Stimulated activated CD4-positive, alpha-beta T cell treated with anti-CD3 and anti-CD28 coated beads, Interleukin-15, amount 100 ng/mL, for 1 hour (primary cell): ENCODE measurements around the gene ZNF540.
"Not testable (repeated sequence)": the region's sequence is repeated elsewhere in the genome, so short reads cannot be mapped to it uniquely, and the experiment has no call there.

Source experiments
- DNase-seq, 2 donors: peaks; one replicate each; pipeline ENCODE4 v3.0.0-alpha.2; 2020; ENCODE audit warnings: low read depth in 1 of 2, low spot score in 1 of 2

The ZNF540 gene

DNA sequence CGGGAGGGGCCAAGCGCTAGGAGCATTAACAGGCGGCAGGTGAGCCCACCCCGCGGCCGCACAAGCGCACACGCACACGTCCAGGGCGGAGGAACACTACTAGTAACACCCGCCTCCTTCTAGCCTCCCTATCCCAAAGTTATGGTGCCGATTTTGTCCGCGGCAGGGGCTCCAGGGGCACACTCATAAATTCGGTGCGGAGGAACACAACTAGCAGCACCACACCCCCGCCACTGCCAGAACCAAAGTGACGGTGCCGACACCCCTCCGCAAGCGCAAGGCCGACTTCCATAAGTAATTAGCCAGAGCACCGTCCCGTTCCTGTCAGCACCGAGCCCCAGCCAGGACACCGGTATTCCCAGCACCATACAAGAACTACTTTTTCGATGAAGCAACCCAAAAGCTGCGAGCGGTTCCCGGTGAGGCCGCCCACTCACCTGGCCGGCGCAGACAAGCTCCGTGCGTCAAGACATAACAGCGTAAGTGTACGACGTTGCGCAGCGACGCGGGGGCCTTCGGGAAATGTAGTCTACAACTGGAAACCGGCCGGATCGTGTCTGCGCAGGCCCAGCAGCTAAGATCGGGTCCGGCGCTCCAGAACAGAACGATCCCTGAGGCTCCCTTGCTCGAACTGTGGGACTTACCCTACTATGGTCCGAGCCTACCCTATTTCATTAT, at the start of gene ZNF540, which contains the start of gene ZNF571:
Gene ZNF540, plus strand, starts transcription at position 573 of the 678 bp plus-strand sequence. CDS start 3,572 bp downstream, outside the sequence.
Gene ZNF571, minus strand, starts transcription at position 489 of the 678 bp plus-strand sequence. CDS start 8,116 bp downstream, outside the sequence.
- DNase-seq = peak; percentile 79 to 85

DNA sequence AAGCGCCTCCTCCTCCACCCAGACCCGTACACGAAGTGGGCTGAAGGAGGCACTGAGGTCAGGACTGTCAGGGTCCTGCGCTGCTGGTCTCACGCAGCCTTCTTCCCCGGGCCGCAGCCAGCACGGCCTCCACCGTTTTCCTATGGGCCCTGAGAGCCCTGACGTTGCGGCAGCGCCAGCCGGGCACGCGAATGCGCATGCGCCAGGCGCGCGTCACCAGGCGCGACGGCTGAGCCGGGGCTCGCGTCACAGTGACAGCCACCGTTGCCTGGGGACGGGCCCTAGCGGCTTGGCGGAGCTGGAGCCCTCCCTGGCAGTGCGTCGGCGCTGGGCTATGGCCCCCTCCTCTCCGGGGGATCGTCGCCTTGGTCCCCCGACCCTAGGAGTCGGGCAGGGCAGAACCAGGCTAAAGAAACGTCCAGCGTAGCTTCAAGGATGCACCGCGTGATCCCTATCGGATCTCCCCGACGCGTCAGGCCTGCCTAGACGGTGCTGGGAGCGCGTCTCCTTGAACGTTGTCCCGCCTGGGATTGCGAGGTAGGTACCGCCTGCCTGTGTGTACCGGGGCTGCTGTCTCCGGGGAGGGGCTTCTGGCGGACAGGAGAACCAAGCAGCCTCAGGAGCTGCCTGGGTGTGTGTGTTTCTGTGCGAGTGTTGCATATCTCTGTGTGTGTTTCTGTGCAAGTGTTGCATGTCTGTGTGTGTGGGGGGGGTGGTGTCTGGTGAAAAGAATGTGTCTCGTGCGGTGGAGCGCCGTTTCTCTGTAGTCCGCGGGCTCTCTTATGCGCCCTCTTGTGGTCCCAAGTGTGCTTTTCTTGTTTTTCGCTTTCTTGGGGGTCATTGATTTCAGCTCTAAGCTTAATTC, 43.3 kb upstream of the ZNF540 start:
- peak in 1 of 2 donors; percentile 31 for DNase-seq

DNA sequence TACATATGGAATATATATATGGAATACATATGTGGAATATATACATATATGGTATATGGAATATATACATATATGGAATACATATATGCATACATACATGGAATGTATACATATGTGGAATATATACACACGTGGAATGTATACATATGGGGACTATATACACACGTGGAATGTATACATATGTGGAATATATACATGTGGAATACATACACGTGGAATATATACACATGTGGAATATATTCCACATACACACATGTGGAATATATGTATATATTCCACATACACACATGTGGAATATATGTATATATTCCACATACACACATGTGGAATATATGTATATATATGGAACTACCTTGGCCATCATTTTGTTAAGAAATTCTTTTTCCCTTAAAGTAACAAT, 31.2 kb upstream of the ZNF540 start:
- no peak for DNase-seq

DNA sequence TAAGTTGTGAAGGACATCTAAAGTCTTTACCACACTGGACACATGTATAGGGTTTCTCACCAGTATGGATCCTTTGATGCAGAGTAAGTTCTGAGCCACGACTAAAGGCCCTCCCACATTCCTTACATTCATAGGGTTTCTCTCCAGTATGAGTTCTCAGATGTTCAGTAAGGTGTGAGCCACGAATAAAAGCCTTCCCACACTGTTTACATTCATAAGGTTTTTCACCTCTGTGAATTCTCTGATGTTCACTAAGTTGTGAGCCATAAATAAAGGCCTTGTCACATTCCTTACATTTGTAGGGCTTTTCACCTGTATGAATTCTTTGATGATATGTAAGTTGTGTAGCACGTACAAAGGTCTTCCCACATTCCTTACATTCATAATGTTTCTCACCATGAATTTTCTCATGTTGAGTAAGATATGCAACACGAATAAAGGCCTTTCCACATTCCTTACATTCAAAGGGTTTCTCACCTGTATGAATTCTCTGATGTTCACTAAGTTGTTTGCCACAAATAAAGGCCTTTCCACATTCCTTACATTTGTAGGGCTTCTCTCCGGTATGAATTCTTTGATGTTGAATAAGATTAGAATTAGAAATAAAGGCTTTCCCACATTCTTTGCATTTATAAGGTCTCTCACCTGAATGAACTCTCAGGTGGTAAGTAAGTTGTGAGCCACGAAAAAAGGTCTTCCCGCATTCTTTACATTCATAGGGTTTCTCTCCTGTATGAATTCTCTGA, 29.9 kb upstream of the ZNF540 start:
- no peak for DNase-seq

DNA sequence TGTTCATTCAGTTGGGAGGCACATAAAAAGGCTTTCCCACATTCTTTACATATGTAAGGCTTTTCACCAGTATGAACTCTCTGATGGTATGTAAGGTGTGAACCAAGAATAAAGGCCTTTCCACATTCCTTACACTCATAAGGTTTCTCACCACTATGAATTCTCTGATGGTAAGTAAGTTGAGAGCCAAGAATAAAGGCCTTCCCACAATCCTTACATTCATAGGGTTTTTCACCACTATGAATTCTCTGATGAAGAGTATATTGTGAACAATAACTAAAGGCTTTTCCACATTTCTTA, 29.4 kb upstream of the ZNF540 start:
- no peak for DNase-seq

DNA sequence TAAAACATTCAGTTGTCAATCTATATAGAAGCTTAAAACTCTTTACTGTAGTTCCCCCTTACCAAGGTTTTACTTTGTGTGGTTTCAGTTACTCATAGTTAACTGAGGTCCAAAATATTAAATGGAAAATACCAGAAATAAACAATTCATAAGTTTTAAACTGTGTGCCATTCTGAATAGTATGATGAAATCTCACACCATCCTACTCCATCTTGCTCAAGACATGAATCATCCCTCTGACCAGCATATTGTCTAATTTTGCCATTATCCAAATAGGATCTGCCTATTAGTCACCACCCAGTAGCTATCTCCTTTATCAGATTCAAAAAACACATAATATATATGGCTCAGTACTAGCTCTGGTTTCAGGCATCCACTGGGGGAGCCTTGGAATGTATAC, 22.5 kb upstream of the ZNF540 start:
- no peak for DNase-seq

DNA sequence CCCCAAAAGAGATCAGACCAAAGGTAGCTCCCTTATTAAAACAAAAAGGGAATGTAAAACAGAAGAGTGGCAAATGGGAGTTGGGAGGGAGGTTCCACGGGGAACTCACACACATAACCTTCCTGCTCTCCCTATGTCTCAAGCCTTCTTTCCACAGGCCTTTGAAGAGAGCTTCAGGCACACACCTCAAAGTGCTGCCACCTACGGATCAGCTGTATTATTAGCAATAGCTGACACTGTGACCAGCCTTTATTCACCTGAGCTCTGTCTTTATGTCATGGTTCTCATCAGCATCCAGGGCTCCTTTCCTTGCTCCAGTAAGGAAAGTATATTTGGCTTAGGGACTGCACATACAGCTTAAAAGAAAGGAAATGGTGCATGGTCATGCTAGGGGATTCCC, 11.3 kb upstream of the ZNF540 start:
- DNase-seq = no peak

DNA sequence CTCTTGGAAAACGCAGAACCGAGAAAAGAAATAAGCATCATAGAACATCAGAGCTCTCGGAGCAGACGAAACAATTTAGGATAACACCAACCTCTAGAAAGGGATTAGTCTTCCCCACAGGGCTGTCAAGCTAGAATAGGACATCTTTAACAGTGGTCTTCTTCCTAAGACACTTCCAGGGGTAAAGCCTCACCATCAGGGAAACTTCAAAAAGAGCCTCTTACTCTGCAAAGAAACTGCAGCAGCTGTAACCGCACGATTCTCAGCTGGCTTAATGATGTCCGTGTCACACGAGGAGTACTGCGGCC, 726 bp upstream of the ZNF540 start:
- no peak for DNase-seq

DNA sequence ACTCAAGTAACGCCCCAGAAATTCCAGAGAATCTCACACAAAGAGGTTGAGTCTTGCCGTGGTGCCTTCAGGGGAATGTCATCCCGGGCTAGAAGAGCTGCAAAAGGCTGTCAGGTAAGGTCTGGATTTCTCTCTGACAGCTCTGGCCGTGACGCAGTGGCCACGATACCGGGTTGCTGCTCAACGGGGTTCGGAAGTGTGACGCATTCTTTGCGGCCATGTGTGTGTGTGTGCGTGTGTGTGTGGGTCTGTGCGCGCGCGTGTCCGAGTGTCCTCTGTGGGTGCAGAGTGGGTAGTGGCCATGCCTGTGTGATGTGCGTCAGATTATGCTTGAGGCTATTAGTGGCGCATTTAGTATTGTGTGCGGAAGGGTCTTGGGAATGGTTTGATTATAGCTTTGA, 306 bp downstream of the ZNF540 start:
- peak; percentile 24 to 26 for DNase-seq

DNA sequence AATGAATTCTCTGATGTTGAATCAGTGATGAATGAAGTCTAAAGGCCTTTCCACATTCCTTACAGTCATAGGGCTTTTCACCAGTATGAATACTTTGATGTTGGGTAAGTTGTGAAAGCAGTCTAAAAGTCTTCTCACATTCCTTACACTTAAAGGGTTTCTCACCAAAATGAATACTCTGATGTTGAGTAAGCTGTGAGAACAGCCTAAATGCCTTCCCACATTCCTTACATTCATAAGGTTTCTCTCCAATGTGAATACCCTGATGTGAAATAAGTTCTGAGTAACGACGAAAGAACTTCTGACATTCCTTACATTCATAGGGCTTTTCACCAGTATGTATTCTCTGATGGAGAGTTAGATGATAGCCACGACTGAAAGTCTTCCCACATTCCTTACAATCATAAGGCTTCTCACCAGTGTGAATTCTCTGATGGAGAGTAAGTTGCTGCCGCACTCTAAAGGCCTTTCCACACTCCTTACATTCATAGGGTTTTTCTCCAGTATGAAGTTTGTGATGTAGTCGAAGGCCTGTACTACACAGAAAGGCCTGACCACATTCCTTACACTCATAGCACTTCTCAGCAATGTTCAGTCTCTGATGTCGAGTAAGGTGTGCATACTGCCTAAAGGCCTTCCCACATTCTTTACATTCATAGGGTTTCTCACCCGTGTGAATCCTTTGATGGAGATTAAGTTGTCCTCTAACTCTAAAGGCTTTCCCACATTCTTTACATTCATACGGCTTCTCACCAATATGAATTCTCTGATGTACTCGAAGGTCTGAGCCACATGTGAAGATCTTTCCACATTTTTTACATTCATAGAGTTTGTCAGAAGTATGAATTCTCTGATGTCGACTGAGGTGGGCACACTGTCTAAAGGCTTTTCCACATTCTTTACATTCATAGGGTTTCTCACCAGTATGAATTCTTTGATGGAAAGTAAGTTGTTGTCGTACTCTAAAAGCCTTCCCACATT, 40.7 kb downstream of the ZNF540 start:
- no peak for DNase-seq

DNA sequence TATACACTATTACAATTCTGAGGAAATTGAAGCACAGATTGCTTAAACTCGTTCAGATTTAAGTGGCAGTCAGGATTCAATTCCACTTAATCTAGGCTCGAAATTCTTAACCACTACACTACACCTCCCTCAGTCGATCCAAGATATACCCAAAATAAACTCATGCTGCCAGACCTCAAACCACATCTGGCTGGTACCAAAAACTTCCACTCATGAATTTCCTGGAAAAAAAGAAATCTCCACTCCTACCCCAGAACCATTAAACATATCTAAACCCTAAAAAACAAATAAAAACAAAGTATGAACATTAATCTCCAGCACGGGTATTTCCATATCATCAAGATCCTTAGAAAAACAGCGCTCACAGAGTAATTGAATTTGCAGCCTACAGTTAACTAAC, 59.4 kb downstream of the ZNF540 start:
- DNase-seq = no peak

DNA sequence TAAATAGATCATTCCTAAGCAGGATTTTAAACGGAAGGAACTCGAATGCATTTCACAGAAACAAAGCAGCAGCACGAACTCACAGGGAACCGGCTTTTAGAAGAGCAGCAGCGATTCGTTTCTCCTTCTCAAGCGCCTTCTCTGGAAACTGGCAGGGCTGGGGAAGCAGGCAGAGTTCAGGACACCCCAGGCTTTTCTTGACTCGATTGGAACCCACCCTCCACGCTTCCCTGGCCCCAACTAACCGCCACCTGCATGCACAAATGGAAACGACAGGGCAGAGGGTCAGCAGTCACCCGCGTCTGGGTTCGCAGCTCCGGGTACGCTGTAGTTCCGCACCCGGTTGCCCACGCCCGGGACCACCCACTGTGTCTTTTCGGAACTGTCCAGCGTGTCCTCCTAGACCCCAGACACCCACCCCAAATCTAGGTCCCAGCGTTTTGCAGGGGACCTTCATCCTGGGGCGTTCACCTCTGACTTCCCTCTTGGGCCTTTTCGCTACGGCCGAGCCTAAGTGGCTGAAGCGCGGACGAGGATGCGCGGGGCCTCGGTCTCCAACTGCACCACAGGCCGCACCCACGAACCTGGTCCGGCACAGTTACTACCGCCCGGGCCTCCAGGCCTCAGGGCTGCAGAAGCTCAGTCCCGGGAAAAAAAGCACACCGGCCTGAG, 60.1 kb downstream of the ZNF540 start:
- peak in 1 of 2 donors; percentile 5 for DNase-seq

DNA sequence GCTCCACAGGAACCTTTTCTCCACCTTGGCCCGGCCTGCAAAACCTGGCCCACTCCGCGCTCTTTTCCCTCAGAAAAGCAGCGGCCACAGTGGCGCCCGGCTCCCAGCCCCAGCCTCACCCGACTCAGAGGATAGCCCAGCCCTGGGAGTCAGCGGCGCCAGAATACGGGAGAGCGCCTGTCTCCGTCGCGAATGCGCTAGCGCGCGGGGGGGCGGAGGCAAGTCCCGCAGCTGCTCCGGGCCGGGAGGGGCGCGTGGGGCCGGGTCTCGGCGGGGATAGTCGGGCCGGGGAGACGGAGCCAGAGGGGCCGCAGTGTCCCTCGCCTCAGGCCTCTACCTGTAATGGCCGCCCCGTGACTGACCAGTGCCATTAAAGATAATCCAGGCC, 60.6 kb downstream of the ZNF540 start, which contains the start of gene ZFP30:
Gene ZFP30, minus strand, starts transcription at position 165 of the 388 bp plus-strand sequence. CDS start 7,643 bp downstream, outside the sequence.
- DNase-seq = peak; percentile 68 to 69

DNA sequence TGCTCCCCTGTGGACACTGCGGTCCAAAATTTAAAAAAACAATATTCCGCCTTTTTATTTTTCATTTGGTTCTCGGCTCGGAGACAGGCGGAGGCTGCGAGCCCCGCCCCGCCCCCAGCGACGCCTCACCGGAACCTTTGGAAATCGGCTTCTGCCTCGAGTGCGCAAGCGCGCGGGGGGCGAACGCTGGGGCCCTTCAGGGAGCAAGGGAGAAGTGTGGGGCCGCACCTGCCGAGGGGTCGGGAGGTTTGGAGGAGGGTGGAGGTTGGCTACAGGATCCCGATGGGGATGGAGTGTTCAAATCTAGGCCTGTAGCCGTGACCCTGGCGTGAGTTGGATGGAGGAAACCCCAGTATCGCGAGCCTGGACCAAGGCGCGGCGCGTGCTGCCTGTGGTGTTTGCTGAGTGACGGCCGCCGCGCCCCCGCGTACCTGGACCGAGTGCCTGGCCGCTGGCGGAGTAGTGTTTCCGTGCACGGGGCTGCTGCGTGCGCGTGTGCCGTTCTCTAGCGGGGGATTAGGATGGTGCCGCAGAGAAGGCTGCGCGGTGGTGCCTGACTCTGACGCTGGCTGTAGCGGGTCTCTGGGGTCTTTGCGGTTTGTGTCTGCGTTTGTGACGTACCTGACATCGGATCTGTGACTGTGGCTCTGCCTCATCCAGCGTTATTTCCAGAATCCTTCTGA, 61.2 kb downstream of the ZNF540 start:
- DNase-seq = peak; percentile 69 to 78

DNA sequence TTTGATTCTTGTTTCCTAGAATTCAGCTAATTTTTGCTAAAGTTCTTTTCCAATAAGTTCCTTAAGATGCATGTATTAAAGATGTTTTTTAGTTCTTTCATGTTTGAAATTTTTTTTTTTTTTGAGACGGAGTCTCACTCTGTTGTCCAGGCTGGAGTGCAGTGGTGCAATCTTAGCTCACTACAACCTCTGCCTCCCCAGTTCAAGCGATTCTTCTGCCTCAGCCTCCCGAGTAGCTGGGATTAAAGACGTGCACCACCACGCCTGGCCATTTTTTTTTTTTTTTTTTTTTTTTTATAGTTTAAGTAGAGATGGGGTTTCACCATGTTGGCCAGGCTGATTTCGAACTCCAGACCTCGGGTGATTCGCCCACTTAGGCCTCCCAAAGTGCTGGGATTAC, 62.5 kb downstream of the ZNF540 start:
- DNase-seq = not testable (repeated sequence)
